CD14-positive monocyte (primary cell): ENCODE measurements around the gene LRRN3. TPM values are rescaled to one million over a fixed set of nuclear protein-coding genes. Genes with fewer than 3 reads are reported as not detected.

Experiments
- DNase-seq, 3 donors: peaks; one replicate each; pipeline ENCODE4 v3.0.0-alpha.2; 2011 to 2022
- H2AFZ ChIP-seq: 2 replicates; pipeline ENCODE4 v1.6.0; 2012; ENCODE audit warnings: mild to moderate bottlenecking, low read depth, low read length, inconsistent platforms; ENCODE audit not compliant: insufficient read depth, poor library complexity, severe bottlenecking
- H3K27ac ChIP-seq, 2 donors: 1 replicate in 1 of 2; 2 replicates in 1 of 2; pipeline ENCODE4 v1.5.1; 2012 to 2013; ENCODE audit warnings: low read length in 2 of 2, control low read depth in 1 of 2, inconsistent platforms in 1 of 2, low read depth in 1 of 2, mild to moderate bottlenecking in 1 of 2
- H3K27me3 ChIP-seq, 2 donors: one replicate each; pipeline versions ENCODE4 v1.6.0 to v1.6.1; 2011 to 2013; ENCODE audit warnings: low read length in 2 of 2; ENCODE audit not compliant: control insufficient read depth in 2 of 2, insufficient read depth in 2 of 2
- H3K36me3 ChIP-seq, 2 donors: replicated peaks in 1 of 2; 1 replicate in 1 of 2; 2 replicates in 1 of 2; pipeline versions ENCODE4 v1.5.1 to v1.6.1; 2012 to 2013; ENCODE audit warnings: low read length in 2 of 2, control low read depth in 1 of 2, inconsistent platforms in 1 of 2, mild to moderate bottlenecking in 1 of 2; ENCODE audit not compliant: insufficient read depth in 2 of 2, control insufficient read depth in 1 of 2
- H3K4me1 ChIP-seq, 2 donors: 1 replicate in 1 of 2; 2 replicates in 1 of 2; pipeline versions ENCODE4 v1.5.1 to v1.6.1; 2012 to 2013; ENCODE audit warnings: low read length in 2 of 2, control low read depth in 1 of 2, inconsistent platforms in 1 of 2, mild to moderate bottlenecking in 1 of 2, moderate library complexity in 1 of 2; ENCODE audit not compliant: insufficient read depth in 2 of 2, control insufficient read depth in 1 of 2
- H3K4me2 ChIP-seq: replicated peaks from 2 replicates; pipeline ENCODE3; 2012; ENCODE audit warnings: low read length, moderate library complexity, mild to moderate bottlenecking; ENCODE audit not compliant: poor library complexity, severe bottlenecking; ENCODE audit errors: extremely low read depth
- H3K4me3 ChIP-seq, 3 experiments: fragments of 200-600 bp in 1 of 3; sonication (generic) in 1 of 3; replicated peaks in 1 of 3; 1 replicate in 2 of 3; 2 replicates in 1 of 3; pipeline ENCODE4 v1.5.1; 2011 to 2013; ENCODE audit warnings: low read length in 3 of 3, mild to moderate bottlenecking in 3 of 3, control low read depth in 2 of 3, low read depth in 2 of 3, inconsistent platforms in 1 of 3, moderate library complexity in 1 of 3
- H3K79me2 ChIP-seq: 2 replicates; pipeline ENCODE4 v1.6.0; 2012; ENCODE audit warnings: mild to moderate bottlenecking, control low read depth, inconsistent platforms, low read length, moderate library complexity; ENCODE audit not compliant: insufficient read depth
- H3K9ac ChIP-seq: 2 replicates; pipeline ENCODE4 v1.6.0; 2017; ENCODE audit warnings: low read length, mild to moderate bottlenecking; ENCODE audit not compliant: insufficient read depth, poor library complexity, severe bottlenecking
- H3K9me3 ChIP-seq, 2 donors: replicated peaks in 1 of 2; 1 replicate in 1 of 2; 2 replicates in 1 of 2; pipeline versions ENCODE4 v1.5.1 to v1.6.1; 2012 to 2013; ENCODE audit warnings: low read length in 2 of 2, control low read depth in 1 of 2; ENCODE audit not compliant: control insufficient read depth in 1 of 2, insufficient read depth in 1 of 2
- H4K20me1 ChIP-seq: 2 replicates; pipeline ENCODE4 v1.6.0; 2012; ENCODE audit warnings: mild to moderate bottlenecking, low read length, control low read depth, moderate library complexity; ENCODE audit not compliant: insufficient read depth
- H3K27ac Mint-ChIP-seq, 7 donors: one replicate each; pipeline ENCODE4 v1.8.0; 2020; ENCODE audit warnings: mild to moderate bottlenecking in 7 of 7, mixed read lengths in 7 of 7, moderate library complexity in 6 of 7, inconsistent platforms in 2 of 7
- H3K27me3 Mint-ChIP-seq, 3 donors: one replicate each; pipeline ENCODE4 v1.8.0; 2021 to 2022; ENCODE audit warnings: low read depth in 3 of 3, mild to moderate bottlenecking in 3 of 3, mixed read lengths in 3 of 3, moderate library complexity in 3 of 3, inconsistent platforms in 1 of 3
- H3K36me3 Mint-ChIP-seq, 2 donors: one replicate each; pipeline ENCODE4 v1.8.0; 2020; ENCODE audit warnings: mixed read lengths in 2 of 2, inconsistent platforms in 1 of 2, mild to moderate bottlenecking in 1 of 2
- H3K4me1 Mint-ChIP-seq: one replicate; pipeline ENCODE4 v1.8.0; 2020; ENCODE audit warnings: mild to moderate bottlenecking, mixed read lengths
- H3K4me3 Mint-ChIP-seq, 2 donors: one replicate each; pipeline ENCODE4 v1.8.0; 2020; ENCODE audit warnings: mild to moderate bottlenecking in 2 of 2, mixed read lengths in 2 of 2, moderate library complexity in 1 of 2
- H3K9me3 Mint-ChIP-seq, 7 donors: one replicate each; pipeline ENCODE4 v1.8.0; 2020 to 2022; ENCODE audit warnings: mixed read lengths in 7 of 7, mild to moderate bottlenecking in 6 of 7, moderate library complexity in 6 of 7, inconsistent platforms in 2 of 7
- WGBS: methylation state at CpG from one replicate; pipeline ENCODE4 v1.1.5; 2013; ENCODE audit warnings: missing lambda C conversion rate; ENCODE audit not compliant: insufficient coverage; 5-methylcytosine and 5-hydroxymethylcytosine counted together
- intact Hi-C, 2 donors: fragments of 100-400 bp; cut with micrococcal nuclease; formaldehyde crosslinking; loops; one replicate each; pipeline versions ENCODE4 v1.15.0 to v1.15.1; 2023
- polyA plus RNA-seq, 3 donors: library from polyadenylated mRNA; depleted of rRNA in 1 of 3; unstranded in 2 of 3; stranded (reverse) in 1 of 3; fragments of 300-500 nt in 2 of 3; fragments of >200 nt in 1 of 3; fragmentation: Illumina TruSeq in 2 of 3; gene quantifications; 1 replicate in 2 of 3; 2 replicates in 1 of 3; pipeline ENCODE4 v1.2.3, GENCODE V29; 2012 to 2021
- TF ChIP-seq, protein P1 (sequence below): fragments of 200-600 bp; IDR thresholded peaks from one replicate; pipeline ENCODE4 v1.8.0; 2022; ENCODE audit warnings: antibody characterized with exemption, mild to moderate bottlenecking

The LRRN3 gene
- polyA plus RNA-seq, 3 donors = 0.12 to 0.22 TPM; not detected in 1

DNA sequence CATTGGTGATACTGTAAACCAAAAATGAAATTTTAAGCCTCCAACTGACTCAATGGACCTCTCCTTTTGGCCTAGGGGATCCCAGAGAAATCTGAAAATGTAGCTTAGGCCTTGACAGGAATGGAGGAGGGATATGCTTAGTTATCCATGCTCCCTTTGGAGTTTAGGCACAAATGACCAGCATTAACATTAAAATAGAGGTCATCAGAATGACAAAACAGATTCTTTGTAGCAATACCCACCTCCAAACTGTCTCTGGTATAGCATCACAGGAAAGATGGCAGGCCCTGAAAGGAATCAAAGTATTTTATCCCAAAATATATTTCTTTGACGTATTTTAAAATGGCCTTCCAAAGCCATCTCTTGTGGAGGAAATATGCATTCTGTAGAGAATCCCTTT, 39.1 kb upstream of the LRRN3 start:
- no peaks in the 10 kb centered on the region for H3K4me1 ChIP-seq
- no peaks in the 10 kb centered on the region for H3K79me2 ChIP-seq
- H3K9me3 ChIP-seq = peaks cover 0 to 4% of the 10 kb centered on the region in 2 donors
- peaks cover 0 to 7% (median 3%) of the 10 kb centered on the region in 7 donors for H3K9me3 Mint-ChIP-seq
- H3K9ac ChIP-seq = no peak overlapping the region
- H3K4me1 Mint-ChIP-seq = no peaks in the 10 kb centered on the region
- TF ChIP-seq, protein P1, sequence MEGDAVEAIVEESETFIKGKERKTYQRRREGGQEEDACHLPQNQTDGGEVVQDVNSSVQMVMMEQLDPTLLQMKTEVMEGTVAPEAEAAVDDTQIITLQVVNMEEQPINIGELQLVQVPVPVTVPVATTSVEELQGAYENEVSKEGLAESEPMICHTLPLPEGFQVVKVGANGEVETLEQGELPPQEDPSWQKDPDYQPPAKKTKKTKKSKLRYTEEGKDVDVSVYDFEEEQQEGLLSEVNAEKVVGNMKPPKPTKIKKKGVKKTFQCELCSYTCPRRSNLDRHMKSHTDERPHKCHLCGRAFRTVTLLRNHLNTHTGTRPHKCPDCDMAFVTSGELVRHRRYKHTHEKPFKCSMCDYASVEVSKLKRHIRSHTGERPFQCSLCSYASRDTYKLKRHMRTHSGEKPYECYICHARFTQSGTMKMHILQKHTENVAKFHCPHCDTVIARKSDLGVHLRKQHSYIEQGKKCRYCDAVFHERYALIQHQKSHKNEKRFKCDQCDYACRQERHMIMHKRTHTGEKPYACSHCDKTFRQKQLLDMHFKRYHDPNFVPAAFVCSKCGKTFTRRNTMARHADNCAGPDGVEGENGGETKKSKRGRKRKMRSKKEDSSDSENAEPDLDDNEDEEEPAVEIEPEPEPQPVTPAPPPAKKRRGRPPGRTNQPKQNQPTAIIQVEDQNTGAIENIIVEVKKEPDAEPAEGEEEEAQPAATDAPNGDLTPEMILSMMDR = no peak
- peaks cover 0 to 2% (median 0%) of the 10 kb centered on the region in 3 donors for H3K27me3 Mint-ChIP-seq
- H3K4me3 ChIP-seq = no peak overlapping the region
- H3K27ac Mint-ChIP-seq = no peak overlapping the region
- no peaks in the 10 kb centered on the region for H3K36me3 ChIP-seq
- no peak overlapping the region for H3K27ac ChIP-seq
- WGBS = no CpG with 5 or more reads among the region's 1 CpG
- intact Hi-C loops = no loop called here
- H3K4me2 ChIP-seq = no peak overlapping the region
- H3K4me3 Mint-ChIP-seq = no peak overlapping the region
- DNase-seq = no peak
- no peak overlapping the region for H2AFZ ChIP-seq
- no peaks in the 10 kb centered on the region for H3K27me3 ChIP-seq
- no peaks in the 10 kb centered on the region for H4K20me1 ChIP-seq
- no peaks in the 10 kb centered on the region for H3K36me3 Mint-ChIP-seq

DNA sequence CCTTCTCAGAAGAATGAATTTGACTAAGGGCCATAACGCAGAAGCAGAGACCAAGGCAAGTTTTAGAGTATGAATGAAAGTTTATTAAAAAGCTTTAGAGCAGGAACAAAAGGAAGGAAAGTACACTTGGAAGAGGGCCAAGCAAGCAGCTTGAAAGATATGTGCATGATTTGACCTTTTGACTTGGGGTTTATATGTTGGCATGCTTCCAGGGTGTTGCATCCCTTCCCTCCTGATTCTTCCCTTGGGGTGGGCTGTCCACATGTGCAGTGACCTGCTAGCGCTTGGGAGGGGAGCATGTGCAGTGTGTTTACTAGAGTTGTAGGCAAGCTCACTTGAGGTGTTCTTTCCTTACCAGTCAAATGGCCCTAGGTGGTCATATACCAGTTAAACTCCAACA, 37.9 kb upstream of the LRRN3 start:
- intact Hi-C loops = no loop called here
- Histone ChIP-seq H3K4me3 (no peak overlapping the region), H3K9me3 (peaks cover 0 to 4% of the 10 kb centered on the region in 2 donors), H3K27ac (no peak overlapping the region), H3K4me2 (no peak overlapping the region), H3K4me1 (no peaks in the 10 kb centered on the region), H3K9ac (no peak overlapping the region), H3K36me3 (no peaks in the 10 kb centered on the region), H3K27me3 (no peaks in the 10 kb centered on the region), H4K20me1 (no peaks in the 10 kb centered on the region), H3K79me2 (no peaks in the 10 kb centered on the region), H2AFZ (no peak overlapping the region)
- Mint-ChIP-seq H3K36me3 (no peaks in the 10 kb centered on the region), H3K9me3 (peaks cover 0 to 3% (median 0%) of the 10 kb centered on the region in 7 donors), H3K4me3 (no peak overlapping the region), H3K27me3 (no peaks in the 10 kb centered on the region), H3K4me1 (no peaks in the 10 kb centered on the region), H3K27ac (no peak overlapping the region)
- TF ChIP-seq, protein P1 = no peak
- DNase-seq = no peak
- WGBS = 89% methylated on average over 1 of the region's 2 CpGs
